ENCODE results near the gene ZNRF3. TPM values are rescaled to one million over a fixed set of nuclear protein-coding genes. Genes with fewer than 3 reads are reported as not detected.

Gene ZNRF3
- total and polyA plus RNA-seq, 9 donors, result 5.5 to 8.7 (median 8.1) TPM

- H3K27me3 ChIP-seq (ENCODE audit: control insufficient read depth, insufficient read depth, low read length), result no peaks in the 10 kb centered on the region
- H3K36me3 ChIP-seq (ENCODE audit: control insufficient read depth, insufficient read depth, low read length), result no peaks in the 10 kb centered on the region
- no peak for DNase-seq
- H3K4me3 ChIP-seq (ENCODE audit: low read length), result no peak overlapping the region
- no peak overlapping the region for H3K27ac ChIP-seq (ENCODE audit: low read length)
- H3K4me1 ChIP-seq (ENCODE audit: control insufficient read depth, insufficient read depth, low read length), result peaks cover 7% of the 10 kb centered on the region
- WGBS (ENCODE audit: insufficient coverage), result 90% methylated on average over 4 of the region's 4 CpGs
- no peaks in the 10 kb centered on the region for H3K9me3 ChIP-seq (replicated peaks; ENCODE audit: control insufficient read depth, low read depth, low read length)
These were observed 47.1 kb downstream of the ZNRF3 start for GRCh38 chr22:28930357-28931007.

GRCh38 chr22:28931844-28932567 lies 48.6 kb downstream of the ZNRF3 start:
- Histone ChIP-seq H3K9me3 (replicated peaks; ENCODE audit: control insufficient read depth, low read depth, low read length) (no peaks in the 10 kb centered on the region), H3K27me3 (ENCODE audit: control insufficient read depth, insufficient read depth, low read length) (no peaks in the 10 kb centered on the region), H3K27ac (ENCODE audit: low read length) (no peak overlapping the region), H3K4me3 (ENCODE audit: low read length) (no peak overlapping the region), H3K4me1 (ENCODE audit: control insufficient read depth, insufficient read depth, low read length) (peaks cover 7% of the 10 kb centered on the region), H3K36me3 (ENCODE audit: control insufficient read depth, insufficient read depth, low read length) (no peaks in the 10 kb centered on the region)
- 95% methylated on average over 4 of the region's 5 CpGs for WGBS (ENCODE audit: insufficient coverage)
- DNase-seq, result no peak

- DNase-seq, result no peak
- H3K4me3 ChIP-seq (ENCODE audit: low read length), result no peak overlapping the region
- peaks cover 7% of the 10 kb centered on the region for H3K4me1 ChIP-seq (ENCODE audit: control insufficient read depth, insufficient read depth, low read length)
- H3K27ac ChIP-seq (ENCODE audit: low read length), result no peak overlapping the region
- no peaks in the 10 kb centered on the region for H3K27me3 ChIP-seq (ENCODE audit: control insufficient read depth, insufficient read depth, low read length)
- H3K36me3 ChIP-seq (ENCODE audit: control insufficient read depth, insufficient read depth, low read length), result no peaks in the 10 kb centered on the region
- no CpG with 5 or more reads among the region's 2 CpGs for WGBS (ENCODE audit: insufficient coverage)
- no peaks in the 10 kb centered on the region for H3K9me3 ChIP-seq (replicated peaks; ENCODE audit: control insufficient read depth, low read depth, low read length)
These were observed 49.9 kb downstream of the ZNRF3 start for GRCh38 chr22:28933321-28933720.

DNA sequence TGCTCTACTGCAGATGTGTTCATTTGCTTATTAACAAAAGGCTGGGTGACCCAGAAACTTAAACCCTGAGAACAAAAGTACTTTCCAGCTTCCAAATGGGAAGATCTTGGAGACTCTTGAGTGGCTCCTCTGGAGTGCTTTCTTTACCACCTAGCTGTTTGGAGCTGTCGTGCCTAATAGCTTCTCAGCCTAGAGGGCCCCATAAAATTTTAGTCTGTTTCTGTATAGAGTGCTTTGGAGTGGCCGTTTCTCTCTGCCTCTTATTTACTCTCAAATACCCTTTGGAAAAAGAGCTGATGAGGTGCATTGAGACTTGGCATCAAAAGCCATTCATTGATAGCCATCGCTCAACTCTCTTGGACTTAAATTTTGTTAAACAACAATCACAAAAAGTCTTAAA lies 50.7 kb downstream of the ZNRF3 start:
- no peaks in the 10 kb centered on the region for H3K9me3 ChIP-seq (replicated peaks; ENCODE audit: control insufficient read depth, low read depth, low read length)
- WGBS (ENCODE audit: insufficient coverage), result no CpG with 5 or more reads among the region's 3 CpGs
- H3K27me3 ChIP-seq (ENCODE audit: control insufficient read depth, insufficient read depth, low read length), result no peaks in the 10 kb centered on the region
- no peak overlapping the region for H3K27ac ChIP-seq (ENCODE audit: low read length)
- H3K36me3 ChIP-seq (ENCODE audit: control insufficient read depth, insufficient read depth, low read length), result no peaks in the 10 kb centered on the region
- no peak overlapping the region for H3K4me3 ChIP-seq (ENCODE audit: low read length)
- DNase-seq, result no peak
- H3K4me1 ChIP-seq (ENCODE audit: control insufficient read depth, insufficient read depth, low read length), result peaks cover 7% of the 10 kb centered on the region

DNA sequence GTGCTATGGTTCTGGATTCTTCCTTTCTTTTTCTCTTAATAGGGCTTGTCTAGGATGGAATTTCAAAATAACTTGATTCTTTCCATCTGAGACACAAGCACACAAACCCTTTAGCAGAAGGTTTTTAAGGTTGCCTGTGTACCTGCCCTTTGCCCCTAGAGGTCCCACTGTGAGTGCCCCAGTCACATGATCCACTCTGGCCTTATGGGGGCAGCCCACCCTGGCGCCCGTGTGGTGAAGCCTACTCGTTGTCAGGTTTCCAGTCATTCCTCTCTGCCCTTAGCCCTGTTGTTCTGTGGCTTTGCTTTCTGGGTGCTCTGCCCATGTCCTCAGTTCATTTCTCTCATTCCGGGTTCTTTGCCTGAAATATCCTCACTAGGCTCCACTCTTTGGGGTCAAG lies 51.8 kb downstream of the ZNRF3 start:
- 70% methylated on average over 3 of the region's 4 CpGs for WGBS (ENCODE audit: insufficient coverage)
- H3K36me3 ChIP-seq (ENCODE audit: control insufficient read depth, insufficient read depth, low read length), result no peaks in the 10 kb centered on the region

GRCh38 chr22:28935713-28936112 lies 52.3 kb downstream of the ZNRF3 start:
- Histone ChIP-seq H3K4me1 (ENCODE audit: control insufficient read depth, insufficient read depth, low read length) (peaks cover 7% of the 10 kb centered on the region), H3K9me3 (replicated peaks; ENCODE audit: control insufficient read depth, low read depth, low read length) (no peaks in the 10 kb centered on the region)
- WGBS (ENCODE audit: insufficient coverage), result 91% methylated on average over 1 of the region's 4 CpGs

More for the DNA sequence above, 51.8 kb downstream of the ZNRF3 start:
- no peak overlapping the region for H3K4me3 ChIP-seq (ENCODE audit: low read length)
- H3K4me1 ChIP-seq (ENCODE audit: control insufficient read depth, insufficient read depth, low read length), result peaks cover 7% of the 10 kb centered on the region
- no peak for DNase-seq
- no peaks in the 10 kb centered on the region for H3K9me3 ChIP-seq (replicated peaks; ENCODE audit: control insufficient read depth, low read depth, low read length)
- H3K27me3 ChIP-seq (ENCODE audit: control insufficient read depth, insufficient read depth, low read length), result no peaks in the 10 kb centered on the region
- no peak overlapping the region for H3K27ac ChIP-seq (ENCODE audit: low read length)

GRCh38 chr22:28936200-28936599 lies 52.8 kb downstream of the ZNRF3 start:
- Histone ChIP-seq H3K9me3 (replicated peaks; ENCODE audit: control insufficient read depth, low read depth, low read length) (no peaks in the 10 kb centered on the region), H3K27ac (ENCODE audit: low read length) (no peak overlapping the region), H3K4me3 (ENCODE audit: low read length) (no peak overlapping the region), H3K4me1 (ENCODE audit: control insufficient read depth, insufficient read depth, low read length) (peaks cover 7% of the 10 kb centered on the region), H3K27me3 (ENCODE audit: control insufficient read depth, insufficient read depth, low read length) (no peaks in the 10 kb centered on the region), H3K36me3 (ENCODE audit: control insufficient read depth, insufficient read depth, low read length) (no peaks in the 10 kb centered on the region)
- 100% methylated on average over 2 of the region's 3 CpGs for WGBS (ENCODE audit: insufficient coverage)
- no peak for DNase-seq

More at GRCh38 chr22:28935713-28936112, 52.3 kb downstream of the ZNRF3 start:
- Histone ChIP-seq H3K27ac (ENCODE audit: low read length) (no peak overlapping the region), H3K27me3 (ENCODE audit: control insufficient read depth, insufficient read depth, low read length) (no peaks in the 10 kb centered on the region), H3K36me3 (ENCODE audit: control insufficient read depth, insufficient read depth, low read length) (no peaks in the 10 kb centered on the region), H3K4me3 (ENCODE audit: low read length) (no peak overlapping the region)
- DNase-seq, result no peak

DNA sequence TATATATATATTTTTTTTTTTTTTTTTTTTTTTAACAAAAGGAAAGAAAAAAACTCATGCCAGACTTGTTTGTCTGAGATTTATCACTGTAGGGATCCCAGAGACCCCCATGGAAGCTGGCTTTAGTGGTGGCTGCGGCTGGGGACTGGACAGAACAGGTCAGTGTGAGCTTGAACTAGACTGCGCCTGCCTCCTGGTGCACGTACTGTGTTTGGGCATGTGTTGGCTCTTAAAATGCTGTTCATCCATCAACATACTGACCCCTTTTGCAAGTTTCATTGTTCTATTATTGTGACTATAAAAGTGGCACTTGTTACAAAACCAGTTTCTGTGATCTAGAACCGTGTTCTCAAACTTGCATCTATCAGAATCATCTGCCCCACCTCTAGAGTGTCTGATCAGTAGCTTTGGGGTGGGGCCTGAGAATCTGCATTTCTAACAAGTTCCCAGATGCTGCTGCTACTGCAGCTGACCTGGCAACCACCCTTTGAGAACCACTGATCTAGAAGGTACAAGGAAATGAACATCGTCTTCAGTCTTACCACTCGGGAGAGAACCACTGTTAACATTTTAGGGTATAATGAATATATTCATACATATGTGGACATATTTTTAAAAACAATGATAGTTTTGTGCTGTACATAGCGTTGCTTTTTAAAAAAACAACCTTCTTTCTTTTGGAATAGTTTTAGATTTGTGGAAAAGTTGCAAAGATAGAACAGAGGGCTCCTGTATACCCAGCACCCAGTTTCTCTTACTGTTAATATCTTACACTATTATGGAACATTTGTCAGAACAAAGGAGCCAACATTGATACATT lies 54.0 kb downstream of the ZNRF3 start:
- WGBS (ENCODE audit: insufficient coverage), result no CpG with 5 or more reads among the region's 7 CpGs
- H3K4me1 ChIP-seq (ENCODE audit: control insufficient read depth, insufficient read depth, low read length), result peaks cover 7% of the 10 kb centered on the region
- no peaks in the 10 kb centered on the region for H3K36me3 ChIP-seq (ENCODE audit: control insufficient read depth, insufficient read depth, low read length)
- no peak overlapping the region for H3K27ac ChIP-seq (ENCODE audit: low read length)
- H3K4me3 ChIP-seq (ENCODE audit: low read length), result no peak overlapping the region
- H3K9me3 ChIP-seq (replicated peaks; ENCODE audit: control insufficient read depth, low read depth, low read length), result no peaks in the 10 kb centered on the region
- H3K27me3 ChIP-seq (ENCODE audit: control insufficient read depth, insufficient read depth, low read length), result no peaks in the 10 kb centered on the region
- DNase-seq, result no peak

DNA sequence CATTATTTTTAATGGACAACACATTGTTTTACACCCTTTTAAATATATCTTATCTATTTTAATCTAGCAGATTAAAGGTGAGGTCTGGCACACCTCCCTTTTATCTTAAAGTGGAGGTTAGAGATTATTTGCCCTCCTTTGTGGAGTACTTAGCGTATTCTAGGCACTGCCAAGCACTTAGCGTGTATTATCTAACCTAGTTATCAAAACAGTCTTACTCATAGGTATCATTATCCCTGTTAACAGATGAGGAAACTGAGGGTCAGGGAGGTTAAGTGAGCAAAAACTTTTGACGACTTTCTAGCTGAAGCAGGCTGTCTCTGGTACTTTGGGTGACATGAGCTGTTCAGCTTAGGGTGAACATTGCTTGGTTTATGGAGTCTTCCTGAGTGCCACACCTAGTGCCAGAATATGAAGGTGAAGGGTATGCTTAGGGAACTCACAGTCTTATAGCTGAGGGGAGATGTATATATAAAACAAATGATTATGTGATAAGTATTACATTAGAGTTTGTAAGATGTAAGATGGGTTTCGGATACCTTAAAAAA lies 55.0 kb downstream of the ZNRF3 start:
- DNase-seq, result no peak
- Histone ChIP-seq H3K27ac (ENCODE audit: low read length) (no peak overlapping the region), H3K4me3 (ENCODE audit: low read length) (no peak overlapping the region), H3K36me3 (ENCODE audit: control insufficient read depth, insufficient read depth, low read length) (no peaks in the 10 kb centered on the region), H3K9me3 (replicated peaks; ENCODE audit: control insufficient read depth, low read depth, low read length) (no peaks in the 10 kb centered on the region), H3K4me1 (ENCODE audit: control insufficient read depth, insufficient read depth, low read length) (peaks cover 10% of the 10 kb centered on the region), H3K27me3 (ENCODE audit: control insufficient read depth, insufficient read depth, low read length) (no peaks in the 10 kb centered on the region)
- 50% methylated on average over 1 of the region's 4 CpGs for WGBS (ENCODE audit: insufficient coverage)

- H3K27ac ChIP-seq (ENCODE audit: low read length), result no peak overlapping the region
- H3K27me3 ChIP-seq (ENCODE audit: control insufficient read depth, insufficient read depth, low read length), result no peaks in the 10 kb centered on the region
- H3K4me3 ChIP-seq (ENCODE audit: low read length), result no peak overlapping the region
- H3K9me3 ChIP-seq (replicated peaks; ENCODE audit: control insufficient read depth, low read depth, low read length), result no peaks in the 10 kb centered on the region
- no peaks in the 10 kb centered on the region for H3K36me3 ChIP-seq (ENCODE audit: control insufficient read depth, insufficient read depth, low read length)
- peaks cover 10% of the 10 kb centered on the region for H3K4me1 ChIP-seq (ENCODE audit: control insufficient read depth, insufficient read depth, low read length)
- no peak for DNase-seq
- 47% methylated on average over 3 of the region's 6 CpGs for WGBS (ENCODE audit: insufficient coverage)
These were observed 56.0 kb downstream of the ZNRF3 start for GRCh38 chr22:28939394-28939793.
